GM19467 (cell line): ENCODE measurements around the gene UBE3C.

Source experiments
- ATAC-seq: cut with Tn5 transposase; IDR thresholded peaks from one replicate; pipeline ENCODE4 v1.9.1; 2021; ENCODE audit warnings: mild to moderate bottlenecking, moderate library complexity; ENCODE audit not compliant: unreplicated experiment

Gene UBE3C

DNA sequence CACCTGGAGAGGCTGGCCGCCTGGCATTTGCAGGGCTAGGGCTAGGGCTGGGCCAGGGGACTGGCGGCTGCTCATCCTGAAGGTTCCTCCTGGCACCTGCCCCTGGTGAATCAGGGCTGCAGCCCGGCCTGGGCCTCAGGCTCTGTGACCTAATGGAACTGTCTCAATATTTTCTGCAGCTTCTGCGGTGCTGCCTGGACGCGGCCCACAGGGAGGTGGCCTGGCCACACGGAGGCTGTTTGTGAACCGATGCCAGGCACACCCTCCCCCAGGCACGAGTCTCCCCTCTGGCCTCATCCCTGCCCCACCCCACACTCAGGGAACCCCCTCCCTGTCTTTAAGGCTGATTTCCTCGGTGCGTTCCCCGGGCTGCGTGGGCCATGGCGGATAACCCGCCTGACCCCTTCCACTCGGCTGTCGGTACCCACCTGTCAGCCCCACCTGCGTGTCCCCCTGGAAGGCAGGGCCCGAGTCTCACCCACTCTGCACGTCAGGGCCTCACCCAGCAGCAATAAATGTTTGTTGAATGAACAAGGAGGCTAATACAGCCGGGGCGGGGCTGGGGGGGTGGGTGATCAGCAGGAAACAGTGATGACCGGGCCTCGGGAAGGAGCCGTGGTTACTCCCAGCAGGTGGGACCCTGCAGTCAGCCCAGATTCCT lies 143.5 kb downstream of the UBE3C start:
- no peak for ATAC-seq

DNA sequence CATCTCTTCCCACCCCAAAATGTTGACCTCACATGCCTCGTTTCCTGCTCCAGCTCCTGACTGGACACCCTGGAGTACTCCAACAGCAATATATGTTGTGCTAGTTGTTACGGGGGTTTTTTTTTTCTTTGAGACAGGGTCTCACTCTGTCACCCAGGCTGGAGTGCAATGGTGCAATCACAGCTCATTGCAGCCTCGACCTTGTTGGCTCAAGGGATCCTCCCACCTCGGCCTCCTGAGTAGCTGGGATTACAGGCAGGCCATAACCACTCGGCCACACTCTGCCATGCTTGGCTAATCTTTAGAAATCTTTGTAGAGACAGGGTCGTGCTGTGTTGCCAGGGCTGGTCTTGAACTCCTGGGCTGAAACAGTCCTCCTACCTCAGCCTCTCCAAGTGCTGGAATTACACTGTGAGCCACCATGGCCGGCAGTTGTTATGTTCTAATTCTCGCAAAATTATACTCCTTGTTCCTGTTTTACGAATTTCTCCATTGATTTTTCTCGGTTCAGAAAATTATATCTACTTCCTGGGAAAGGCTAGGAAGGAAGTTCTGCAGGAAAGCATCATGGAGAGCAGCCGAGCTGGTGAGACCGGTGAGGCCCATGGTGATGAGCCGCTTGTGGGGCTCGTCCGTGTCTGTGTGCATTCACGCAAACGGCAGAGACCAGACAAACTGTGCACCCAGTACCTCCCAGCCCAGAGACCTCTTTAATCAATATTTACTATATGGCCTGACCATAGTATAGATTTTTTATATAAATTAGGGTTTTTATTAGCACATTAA lies 145.7 kb downstream of the UBE3C start:
- no peak for ATAC-seq

DNA sequence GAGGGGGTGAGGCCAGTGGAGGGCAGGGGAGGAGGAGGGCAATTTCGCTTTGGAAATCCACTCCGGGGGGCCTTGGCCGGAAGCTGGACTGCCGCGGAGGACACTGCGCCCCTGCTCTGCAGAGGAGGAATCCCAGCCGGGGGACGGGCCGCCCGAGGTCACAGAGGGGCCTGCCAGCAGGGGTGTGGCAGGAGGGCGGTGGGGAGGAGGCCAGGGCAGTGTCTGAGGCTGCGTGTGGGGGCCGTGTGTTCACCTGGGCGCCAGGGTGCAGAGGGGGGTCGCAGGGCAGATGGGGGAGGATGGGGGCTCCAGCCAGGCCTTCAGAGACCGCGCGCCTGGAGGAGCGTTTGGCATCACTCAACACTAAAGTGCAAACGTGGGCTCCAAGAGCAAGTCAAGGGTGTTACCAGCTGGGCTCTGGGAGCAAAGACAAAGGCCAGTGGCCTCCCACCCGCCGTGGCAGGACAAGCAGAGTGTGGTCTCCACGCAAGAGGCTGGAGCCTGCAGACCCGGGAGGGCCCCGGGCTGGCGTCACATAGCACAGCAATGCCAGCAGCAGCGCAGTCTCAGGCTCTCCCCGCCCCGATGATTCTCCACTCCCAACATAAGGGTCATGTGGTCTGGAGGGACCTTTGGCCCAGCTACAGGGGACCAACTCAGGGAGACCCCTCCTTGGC lies 152.8 kb downstream of the UBE3C start:
- ATAC-seq = no peak

DNA sequence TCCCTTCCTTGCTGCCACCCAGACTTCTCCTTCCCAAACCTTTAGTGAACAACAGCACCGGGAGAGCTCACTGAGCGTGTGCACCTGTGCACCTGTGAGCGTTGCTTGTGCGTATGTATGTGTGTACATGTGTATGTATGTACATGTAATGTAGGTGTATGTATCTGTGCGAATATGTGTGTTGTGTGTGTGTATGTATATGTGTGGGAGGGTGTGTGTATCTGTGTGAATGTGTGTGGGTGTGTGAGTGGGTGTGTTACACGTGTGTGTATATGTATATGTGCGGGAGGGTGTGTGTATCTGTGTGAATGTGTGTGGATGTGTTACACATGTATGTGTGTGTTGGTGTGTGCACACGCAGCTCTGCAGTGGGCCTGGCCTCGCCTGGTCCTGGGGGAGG lies 153.5 kb downstream of the UBE3C start:
- no peak for ATAC-seq

- ATAC-seq = no peak
Measured at GRCh38 chr7:157292770-157293412, 154.2 kb downstream of the UBE3C start.

- ATAC-seq = no peak
Measured at GRCh38 chr7:157293413-157293788, 154.7 kb downstream of the UBE3C start.

GRCh38 chr7:157294773-157295172 lies 156.0 kb downstream of the UBE3C start:
- no peak for ATAC-seq

GRCh38 chr7:157295338-157295737 lies 156.6 kb downstream of the UBE3C start:
- ATAC-seq = no peak

DNA sequence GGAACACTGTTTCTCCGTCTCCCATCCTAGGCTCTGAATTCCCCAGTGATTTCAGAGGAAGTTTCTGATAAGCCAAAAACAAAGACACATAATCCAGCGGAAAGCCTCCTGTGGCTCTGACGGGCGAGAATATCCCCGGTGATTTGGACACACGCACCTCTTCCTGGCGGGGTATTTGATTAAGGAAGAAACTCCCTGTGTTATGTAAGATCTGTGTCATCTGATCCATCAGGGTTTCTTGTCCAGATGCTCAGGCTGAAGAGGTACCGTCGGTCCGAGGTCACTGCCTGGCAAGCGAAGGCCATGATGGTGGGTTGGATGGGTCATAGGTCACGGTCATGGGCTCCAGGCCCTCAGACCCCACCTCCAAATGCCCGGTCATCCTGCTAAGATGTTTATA lies 158.5 kb downstream of the UBE3C start:
- ATAC-seq = no peak

DNA sequence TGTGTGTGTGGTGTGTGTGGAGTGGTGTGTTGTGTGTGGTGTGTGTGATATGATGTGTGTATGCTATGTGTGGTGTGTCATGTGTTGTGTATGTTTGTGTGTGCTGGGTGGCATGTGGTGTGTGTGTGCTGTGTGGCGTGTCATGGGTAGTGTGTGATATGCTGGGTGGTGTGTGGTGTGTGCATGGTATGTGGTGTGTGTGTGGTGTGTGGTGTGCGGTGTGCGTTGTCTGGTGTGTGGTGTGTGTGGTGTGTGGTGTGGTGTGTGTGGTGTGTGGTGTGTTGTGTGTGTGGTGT lies 160.5 kb downstream of the UBE3C start:
- ATAC-seq = no peak

DNA sequence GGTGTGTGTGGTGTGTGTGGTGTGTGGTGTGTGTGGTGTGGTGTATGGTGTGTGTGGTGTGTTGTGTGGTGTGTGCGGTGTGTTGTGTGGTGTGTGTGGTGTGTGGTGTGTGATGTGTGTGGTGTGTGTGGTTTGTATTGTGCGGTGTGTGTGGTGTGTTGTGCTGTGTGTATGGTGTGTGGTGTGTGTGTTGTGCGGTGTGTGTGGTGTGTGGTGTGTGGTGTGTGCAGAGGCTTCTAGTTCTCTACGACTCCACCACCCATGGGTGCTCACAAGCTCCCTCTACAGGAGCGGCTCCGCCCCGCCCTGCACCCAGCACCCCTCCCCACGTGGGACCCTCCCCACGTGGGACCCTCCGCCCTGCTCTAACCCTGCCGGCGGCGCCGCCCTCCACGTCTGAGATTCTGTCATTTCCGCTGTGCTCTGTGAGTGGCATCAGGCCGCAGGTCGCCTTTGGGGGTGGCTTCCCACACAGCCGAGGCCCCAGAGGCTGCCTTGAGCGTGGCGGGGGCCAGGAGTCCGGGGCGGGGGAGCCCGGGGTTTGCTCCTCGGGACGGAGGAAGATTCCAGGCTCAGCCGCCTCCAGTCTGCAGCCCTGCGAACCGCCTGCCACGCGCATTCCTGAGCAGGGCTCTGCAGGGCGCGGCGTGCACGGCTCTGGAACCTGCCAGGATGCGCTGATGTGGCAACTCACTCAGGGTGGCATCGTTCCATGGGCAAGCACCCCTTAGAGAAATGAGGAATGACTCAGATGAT lies 161.1 kb downstream of the UBE3C start:
- no peak for ATAC-seq

DNA sequence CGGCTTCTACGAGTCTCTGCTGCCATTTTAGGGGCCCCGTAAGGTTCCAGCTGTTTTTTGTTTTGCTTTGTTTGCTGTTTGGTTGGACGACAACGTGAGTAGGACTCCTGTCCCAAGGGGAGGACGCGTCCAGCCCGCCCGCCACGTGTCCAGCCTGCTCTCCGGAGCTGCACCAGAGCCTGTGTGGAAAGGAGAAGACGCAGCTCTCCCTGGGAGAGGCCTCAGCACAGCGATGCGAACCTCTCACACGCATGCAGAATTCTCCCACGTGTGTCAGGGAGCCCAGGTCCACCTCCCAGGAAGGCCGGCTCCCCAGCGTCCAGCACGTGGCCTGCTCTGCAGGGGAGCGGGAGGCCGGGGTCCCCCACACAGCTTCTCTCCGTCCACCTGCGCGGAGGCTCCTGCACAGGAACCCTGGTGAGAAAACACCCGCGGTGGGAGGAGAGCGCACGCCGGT lies 161.7 kb downstream of the UBE3C start:
- no peak for ATAC-seq

GRCh38 chr7:157301610-157302120 lies 162.9 kb downstream of the UBE3C start:
- ATAC-seq = no peak

DNA sequence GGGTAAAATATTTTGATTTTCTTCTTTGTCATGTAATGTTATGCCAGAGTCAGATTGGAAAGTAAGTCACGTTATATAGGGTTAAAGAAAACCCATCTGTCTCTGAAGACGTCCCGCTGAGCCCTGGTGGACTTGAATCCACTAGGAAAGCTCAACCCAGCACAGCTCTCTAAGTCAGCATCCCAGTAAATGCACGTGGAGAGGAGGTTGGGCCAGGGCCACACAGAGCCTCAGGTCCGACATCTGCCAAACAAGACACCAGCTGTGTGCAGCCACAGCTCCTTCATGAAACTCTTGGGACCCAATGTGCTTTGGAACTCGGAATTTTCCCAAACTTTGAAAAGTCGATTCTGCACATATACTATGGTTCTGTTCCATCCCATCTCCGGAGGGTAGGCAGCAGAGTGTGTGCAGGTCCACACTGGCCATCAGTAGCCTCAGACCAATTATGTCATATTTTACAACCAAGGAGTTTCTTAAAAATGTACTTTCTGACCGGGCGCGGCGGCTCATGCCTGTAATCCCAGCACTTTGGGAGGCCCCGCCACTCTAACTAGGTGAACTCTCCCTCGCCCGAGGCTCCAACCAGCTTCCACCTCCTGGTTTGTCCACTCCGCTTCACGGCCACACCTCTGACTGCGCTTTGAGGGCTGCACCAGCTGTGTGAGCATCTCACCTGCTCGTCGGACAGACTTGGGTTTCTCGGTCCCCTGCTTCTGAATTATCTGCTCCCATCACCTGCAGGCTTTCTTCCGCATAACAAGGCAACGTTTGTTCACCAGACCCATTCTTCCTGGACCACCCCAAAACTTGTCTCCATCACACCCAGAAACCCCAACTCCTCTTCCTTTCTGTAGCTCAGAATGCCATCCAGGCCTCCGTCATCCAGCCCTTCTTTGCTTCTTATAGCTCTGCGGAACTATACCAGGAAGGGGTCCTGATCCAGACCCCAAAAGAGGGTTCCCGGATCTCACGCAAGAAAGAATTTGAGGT lies 168.4 kb downstream of the UBE3C start:
- ATAC-seq = no peak

- no peak for ATAC-seq
Measured at GRCh38 chr7:157309988-157310668, 171.4 kb downstream of the UBE3C start.

DNA sequence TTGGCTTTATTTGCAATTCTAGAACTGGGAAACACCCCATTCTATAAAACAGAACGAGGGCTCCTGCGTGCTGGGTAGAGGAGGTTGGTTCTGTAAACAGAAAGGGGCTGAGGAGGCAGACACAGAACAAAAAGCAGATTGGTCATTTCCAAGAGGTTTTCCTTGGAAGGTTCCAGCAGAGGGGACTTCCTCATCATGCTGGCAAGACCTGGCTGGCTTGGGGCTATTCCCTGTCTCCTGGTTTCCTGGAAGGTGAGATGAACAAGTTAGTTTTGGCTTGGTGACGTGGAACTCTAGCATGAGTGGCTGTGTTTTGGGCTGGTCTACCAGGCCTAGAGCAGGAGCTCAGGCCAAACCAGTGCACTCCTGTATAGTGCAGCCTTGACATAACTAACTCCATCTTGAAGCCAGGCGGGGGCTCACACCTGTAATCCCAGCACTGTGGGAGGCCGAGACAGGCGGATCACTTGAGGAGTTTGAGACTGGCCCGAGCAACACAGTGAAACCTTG lies 172.0 kb downstream of the UBE3C start:
- no peak for ATAC-seq

GRCh38 chr7:157312941-157313340 lies 174.2 kb downstream of the UBE3C start:
- no peak for ATAC-seq

GRCh38 chr7:157313645-157314044 lies 174.9 kb downstream of the UBE3C start:
- ATAC-seq = no peak
